Measurements from ENCODE around the gene IQCN. TPM values are rescaled to one million over a fixed set of nuclear protein-coding genes. Genes with fewer than 3 reads are reported as not detected.

Gene IQCN
- total and polyA plus RNA-seq, 2 of the 4 experiments (the other 2 are of a cell fraction) = 0.18 to 0.67 TPM

GRCh38 chr19:18262144-18262543 lies 12.1 kb downstream of the IQCN start:
- dilution Hi-C loops (cut with HindIII; ENCODE audit: low sequenced_read_pairs, unreplicated experiment) = no loop called here
- in situ Hi-C loops (cut with MboI; ENCODE audit: low sequenced_read_pairs) = no loop called here
- intact Hi-C loops (cut with micrococcal nuclease) = no loop called here

More at GRCh38 chr19:18262144-18262543, 12.1 kb downstream of the IQCN start:
- Histone ChIP-seq H3K14ac (replicated peaks; ENCODE audit: low read depth, low read length) (no peak overlapping the region), H2AK5ac (ENCODE audit: low read depth, low read length) (no peak overlapping the region), H3K4me3 (ENCODE audit: insufficient read depth, low read depth, low read length) (no peak overlapping the region), H2BK20ac (ENCODE audit: low read depth, low read length) (no peak overlapping the region), H4K20me1 (ENCODE audit: insufficient read depth, low read length) (peaks cover 4% of the 10 kb centered on the region; the same call in 1 of the 2 replicates), H3K9ac (ENCODE audit: low read depth, low read length) (no peak overlapping the region), H3K4me2 (ENCODE audit: low read depth, low read length) (no peak overlapping the region), H3K56ac (ENCODE audit: extremely low read depth, insufficient read depth, low read length) (no peak overlapping the region), H2BK120ac (ENCODE audit: low read depth, low read length) (no peak overlapping the region), H3K18ac (ENCODE audit: low read depth, low read length) (no peak overlapping the region), H2AK9ac (replicated peaks; ENCODE audit: low read depth, low read length, poor library complexity) (no peak overlapping the region), H4K8ac (ENCODE audit: low read depth in 2 of 2, low read length in 2 of 2) (no peak overlapping the region), H2BK15ac (ENCODE audit: low read depth, low read length) (no peak overlapping the region), H3K4me1 (ENCODE audit: control insufficient read depth, insufficient read depth, low read length) (no peaks in the 10 kb centered on the region), H2AFZ (replicated peaks; ENCODE audit: low read length, poor library complexity) (no peak overlapping the region), H4K5ac (ENCODE audit: low read depth, low read length) (no peak overlapping the region), H3K4ac (ENCODE audit: low read depth, low read length) (no peak overlapping the region), H3K27ac (ENCODE audit: insufficient read depth, low read length) (no peak overlapping the region), H3K79me1 (ENCODE audit: low read depth in 1 of 2, low read length in 2 of 2) (no peaks in the 10 kb centered on the region), H4K91ac (ENCODE audit: insufficient read depth, low read depth, low read length) (no peak overlapping the region), H3K9me1 (ENCODE audit: insufficient read depth, low read length) (peaks cover 3% of the 10 kb centered on the region; the same call in 1 of the 2 replicates), H3K9me3 (ENCODE audit: control insufficient read depth, insufficient read depth, low read length) (no peaks in the 10 kb centered on the region), H3K36me3 (ENCODE audit: control insufficient read depth, insufficient read depth, low read length) (peaks cover 28% of the 10 kb centered on the region), H3K27me3 (ENCODE audit: control insufficient read depth, insufficient read depth, low read length) (no peaks in the 10 kb centered on the region), H2BK5ac (ENCODE audit: low read depth, low read length, poor library complexity, severe bottlenecking) (no peak overlapping the region), H3K23ac (ENCODE audit: low read depth, low read length) (no peak overlapping the region)
- no peak for ATAC-seq (ENCODE audit: low read depth)
- TF ChIP-seq, protein P1, sequence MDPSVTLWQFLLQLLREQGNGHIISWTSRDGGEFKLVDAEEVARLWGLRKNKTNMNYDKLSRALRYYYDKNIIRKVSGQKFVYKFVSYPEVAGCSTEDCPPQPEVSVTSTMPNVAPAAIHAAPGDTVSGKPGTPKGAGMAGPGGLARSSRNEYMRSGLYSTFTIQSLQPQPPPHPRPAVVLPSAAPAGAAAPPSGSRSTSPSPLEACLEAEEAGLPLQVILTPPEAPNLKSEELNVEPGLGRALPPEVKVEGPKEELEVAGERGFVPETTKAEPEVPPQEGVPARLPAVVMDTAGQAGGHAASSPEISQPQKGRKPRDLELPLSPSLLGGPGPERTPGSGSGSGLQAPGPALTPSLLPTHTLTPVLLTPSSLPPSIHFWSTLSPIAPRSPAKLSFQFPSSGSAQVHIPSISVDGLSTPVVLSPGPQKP (IDR thresholded peaks at IDR 0.05; ENCODE audit: borderline replicate concordance, low read depth, low read length) = no peak
- TF ChIP-seq FOS (IDR thresholded peaks at IDR 0.05; ENCODE audit: low read depth, low read length) (no peak), MXI1 (IDR thresholded peaks at IDR 0.05; ENCODE audit: borderline replicate concordance, low read depth, low read length) (no peak)
- TF ChIP-seq, protein P2, sequence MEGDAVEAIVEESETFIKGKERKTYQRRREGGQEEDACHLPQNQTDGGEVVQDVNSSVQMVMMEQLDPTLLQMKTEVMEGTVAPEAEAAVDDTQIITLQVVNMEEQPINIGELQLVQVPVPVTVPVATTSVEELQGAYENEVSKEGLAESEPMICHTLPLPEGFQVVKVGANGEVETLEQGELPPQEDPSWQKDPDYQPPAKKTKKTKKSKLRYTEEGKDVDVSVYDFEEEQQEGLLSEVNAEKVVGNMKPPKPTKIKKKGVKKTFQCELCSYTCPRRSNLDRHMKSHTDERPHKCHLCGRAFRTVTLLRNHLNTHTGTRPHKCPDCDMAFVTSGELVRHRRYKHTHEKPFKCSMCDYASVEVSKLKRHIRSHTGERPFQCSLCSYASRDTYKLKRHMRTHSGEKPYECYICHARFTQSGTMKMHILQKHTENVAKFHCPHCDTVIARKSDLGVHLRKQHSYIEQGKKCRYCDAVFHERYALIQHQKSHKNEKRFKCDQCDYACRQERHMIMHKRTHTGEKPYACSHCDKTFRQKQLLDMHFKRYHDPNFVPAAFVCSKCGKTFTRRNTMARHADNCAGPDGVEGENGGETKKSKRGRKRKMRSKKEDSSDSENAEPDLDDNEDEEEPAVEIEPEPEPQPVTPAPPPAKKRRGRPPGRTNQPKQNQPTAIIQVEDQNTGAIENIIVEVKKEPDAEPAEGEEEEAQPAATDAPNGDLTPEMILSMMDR (conservative IDR thresholded peaks at IDR 0.05; ENCODE audit: low read depth, low read length) = no peak
- no TSS peak for BruUV-seq (replicated peaks)
- ChIA-PET CTCF (interaction anchor here (1.6 kb wide), 1 partner anchor 17 kb away, joined by 5 read pairs; no protein-coding TSS in a partner anchor), POLR2A (ENCODE audit: unreplicated experiment) (no interaction called here)
- no peak for DNase-seq

Measured in IMR-90 (cell line).